Measurements from ENCODE around the gene JAG1. TPM values are rescaled to one million over a fixed set of nuclear protein-coding genes. Genes with fewer than 3 reads are reported as not detected.

The JAG1 gene
- polyA plus RNA-seq, 3 donors = 0.70 to 6.8 (median 0.85) TPM

DNA sequence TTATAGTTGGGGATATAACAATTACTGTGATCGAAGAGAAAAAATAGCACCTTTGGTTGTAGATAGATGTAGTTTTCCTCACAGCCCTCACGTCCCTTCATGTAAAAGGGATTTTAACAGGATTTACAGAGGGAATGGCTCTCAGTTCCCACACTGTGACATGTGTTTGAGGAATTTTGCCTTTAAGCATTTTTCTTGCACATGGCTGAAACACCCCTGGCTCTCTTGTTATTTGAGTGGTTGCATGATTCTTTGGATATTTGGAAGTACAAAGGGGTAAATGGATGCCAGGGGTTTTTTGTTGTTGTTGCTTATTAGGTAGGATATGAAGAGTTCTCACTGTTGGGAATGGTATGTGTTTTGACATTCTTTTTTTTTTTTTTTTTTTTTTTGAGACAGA is 48.2 kb downstream of the JAG1 start:
- Histone ChIP-seq H3K36me3 (replicated peaks in 1 of 2; ENCODE audit: control insufficient read depth in 1 of 2, insufficient read depth in 2 of 2, low read length in 2 of 2) (no peaks in the 10 kb centered on the region), H2AFZ (ENCODE audit: insufficient read depth, low read depth, low read length, poor library complexity, severe bottlenecking) (no peak overlapping the region), H3K27me3 (ENCODE audit: control insufficient read depth in 2 of 2, insufficient read depth in 2 of 2, low read length in 2 of 2) (no peaks in the 10 kb centered on the region), H3K4me3 (replicated peaks in 1 of 3; ENCODE audit: low read depth in 2 of 3, low read length in 3 of 3) (no peak overlapping the region), H3K4me1 (ENCODE audit: control insufficient read depth in 1 of 2, insufficient read depth in 2 of 2, low read length in 2 of 2) (no peaks in the 10 kb centered on the region), H3K79me2 (ENCODE audit: insufficient read depth, low read length) (no peaks in the 10 kb centered on the region), H4K20me1 (ENCODE audit: insufficient read depth, low read length) (no peaks in the 10 kb centered on the region), H3K27ac (ENCODE audit: low read depth in 1 of 2, low read length in 2 of 2) (no peak overlapping the region), H3K9ac (ENCODE audit: insufficient read depth, low read length, poor library complexity, severe bottlenecking) (no peak overlapping the region), H3K4me2 (replicated peaks; ENCODE audit: extremely low read depth, low read length, poor library complexity, severe bottlenecking) (no peak overlapping the region), H3K9me3 (replicated peaks in 1 of 2; ENCODE audit: control insufficient read depth in 1 of 2, insufficient read depth in 1 of 2, low read length in 2 of 2) (no peaks in the 10 kb centered on the region)
- DNase-seq = no peak
- Mint-ChIP-seq H3K4me3 (no peak overlapping the region), H3K36me3 (peaks cover 17 to 20% of the 10 kb centered on the region in 2 donors), H3K27me3 (ENCODE audit: low read depth in 3 of 3) (no peaks in the 10 kb centered on the region), H3K4me1 (no peaks in the 10 kb centered on the region), H3K27ac (no peak overlapping the region), H3K9me3 (no peaks in the 10 kb centered on the region)
- WGBS (ENCODE audit: insufficient coverage) = 94% methylated on average over 2 of the region's 2 CpGs
- intact Hi-C loops (cut with micrococcal nuclease) = no loop called here
- TF ChIP-seq, protein P1, sequence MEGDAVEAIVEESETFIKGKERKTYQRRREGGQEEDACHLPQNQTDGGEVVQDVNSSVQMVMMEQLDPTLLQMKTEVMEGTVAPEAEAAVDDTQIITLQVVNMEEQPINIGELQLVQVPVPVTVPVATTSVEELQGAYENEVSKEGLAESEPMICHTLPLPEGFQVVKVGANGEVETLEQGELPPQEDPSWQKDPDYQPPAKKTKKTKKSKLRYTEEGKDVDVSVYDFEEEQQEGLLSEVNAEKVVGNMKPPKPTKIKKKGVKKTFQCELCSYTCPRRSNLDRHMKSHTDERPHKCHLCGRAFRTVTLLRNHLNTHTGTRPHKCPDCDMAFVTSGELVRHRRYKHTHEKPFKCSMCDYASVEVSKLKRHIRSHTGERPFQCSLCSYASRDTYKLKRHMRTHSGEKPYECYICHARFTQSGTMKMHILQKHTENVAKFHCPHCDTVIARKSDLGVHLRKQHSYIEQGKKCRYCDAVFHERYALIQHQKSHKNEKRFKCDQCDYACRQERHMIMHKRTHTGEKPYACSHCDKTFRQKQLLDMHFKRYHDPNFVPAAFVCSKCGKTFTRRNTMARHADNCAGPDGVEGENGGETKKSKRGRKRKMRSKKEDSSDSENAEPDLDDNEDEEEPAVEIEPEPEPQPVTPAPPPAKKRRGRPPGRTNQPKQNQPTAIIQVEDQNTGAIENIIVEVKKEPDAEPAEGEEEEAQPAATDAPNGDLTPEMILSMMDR (IDR thresholded peaks at IDR 0.05) = no peak

- H3K36me3 ChIP-seq (replicated peaks in 1 of 2; ENCODE audit: control insufficient read depth in 1 of 2, insufficient read depth in 2 of 2, low read length in 2 of 2) = no peaks in the 10 kb centered on the region
- WGBS (ENCODE audit: insufficient coverage) = 98% methylated on average over 12 of the region's 16 CpGs
- H3K9me3 Mint-ChIP-seq = no peaks in the 10 kb centered on the region
- DNase-seq = no peak
- H3K4me3 Mint-ChIP-seq = no peak overlapping the region
- no peak overlapping the region for H3K9ac ChIP-seq (ENCODE audit: insufficient read depth, low read length, poor library complexity, severe bottlenecking)
- no peaks in the 10 kb centered on the region for H3K4me1 ChIP-seq (ENCODE audit: control insufficient read depth in 1 of 2, insufficient read depth in 2 of 2, low read length in 2 of 2)
- H3K27me3 ChIP-seq (ENCODE audit: control insufficient read depth in 2 of 2, insufficient read depth in 2 of 2, low read length in 2 of 2) = no peaks in the 10 kb centered on the region
- no peaks in the 10 kb centered on the region for H4K20me1 ChIP-seq (ENCODE audit: insufficient read depth, low read length)
- H3K36me3 Mint-ChIP-seq = peaks cover 14 to 16% of the 10 kb centered on the region in 2 donors
- no peak overlapping the region for H3K27ac ChIP-seq (ENCODE audit: low read depth in 1 of 2, low read length in 2 of 2)
- H3K27ac Mint-ChIP-seq = no peak overlapping the region
- intact Hi-C loops (cut with micrococcal nuclease) = no loop called here
- TF ChIP-seq, protein P1 (IDR thresholded peaks at IDR 0.05) = no peak
- H2AFZ ChIP-seq (ENCODE audit: insufficient read depth, low read depth, low read length, poor library complexity, severe bottlenecking) = no peak overlapping the region
- H3K4me2 ChIP-seq (replicated peaks; ENCODE audit: extremely low read depth, low read length, poor library complexity, severe bottlenecking) = no peak overlapping the region
- no peaks in the 10 kb centered on the region for H3K79me2 ChIP-seq (ENCODE audit: insufficient read depth, low read length)
- no peak overlapping the region for H3K4me3 ChIP-seq (replicated peaks in 1 of 3; ENCODE audit: low read depth in 2 of 3, low read length in 3 of 3)
- H3K4me1 Mint-ChIP-seq = no peaks in the 10 kb centered on the region
- no peaks in the 10 kb centered on the region for H3K9me3 ChIP-seq (replicated peaks in 1 of 2; ENCODE audit: control insufficient read depth in 1 of 2, insufficient read depth in 1 of 2, low read length in 2 of 2)
- H3K27me3 Mint-ChIP-seq (ENCODE audit: low read depth in 3 of 3) = no peaks in the 10 kb centered on the region
Observed at GRCh38 chr20:10622657-10623418, 51.0 kb downstream of the JAG1 start.
